Fibroblast of lung (primary cell): ENCODE data around the gene MAN1A1.

Experiments used
- EZH2 ChIP-seq: IDR thresholded peaks from 2 replicates; pipeline ENCODE4 v1.5.1; 2012; ENCODE audit warnings: low read length, control low read depth, mild to moderate bottlenecking; ENCODE audit errors: missing control alignments
- TF ChIP-seq, protein P1 (sequence below), 2 donors: IDR thresholded peaks in 1 of 2; conservative IDR thresholded peaks in 1 of 2; 1 replicate in 1 of 2; 2 replicates in 1 of 2; pipeline ENCODE4 v1.5.1; 2011 to 2012; ENCODE audit warnings: low read length in 2 of 2, control low read depth in 1 of 2, inconsistent platforms in 1 of 2, low read depth in 1 of 2, mild to moderate bottlenecking in 1 of 2

- TF ChIP-seq, protein P1, sequence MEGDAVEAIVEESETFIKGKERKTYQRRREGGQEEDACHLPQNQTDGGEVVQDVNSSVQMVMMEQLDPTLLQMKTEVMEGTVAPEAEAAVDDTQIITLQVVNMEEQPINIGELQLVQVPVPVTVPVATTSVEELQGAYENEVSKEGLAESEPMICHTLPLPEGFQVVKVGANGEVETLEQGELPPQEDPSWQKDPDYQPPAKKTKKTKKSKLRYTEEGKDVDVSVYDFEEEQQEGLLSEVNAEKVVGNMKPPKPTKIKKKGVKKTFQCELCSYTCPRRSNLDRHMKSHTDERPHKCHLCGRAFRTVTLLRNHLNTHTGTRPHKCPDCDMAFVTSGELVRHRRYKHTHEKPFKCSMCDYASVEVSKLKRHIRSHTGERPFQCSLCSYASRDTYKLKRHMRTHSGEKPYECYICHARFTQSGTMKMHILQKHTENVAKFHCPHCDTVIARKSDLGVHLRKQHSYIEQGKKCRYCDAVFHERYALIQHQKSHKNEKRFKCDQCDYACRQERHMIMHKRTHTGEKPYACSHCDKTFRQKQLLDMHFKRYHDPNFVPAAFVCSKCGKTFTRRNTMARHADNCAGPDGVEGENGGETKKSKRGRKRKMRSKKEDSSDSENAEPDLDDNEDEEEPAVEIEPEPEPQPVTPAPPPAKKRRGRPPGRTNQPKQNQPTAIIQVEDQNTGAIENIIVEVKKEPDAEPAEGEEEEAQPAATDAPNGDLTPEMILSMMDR (conservative IDR thresholded peaks at IDR 0.05 in 1 of 2, IDR thresholded peaks at IDR 0.05 in 1 of 2; ENCODE audit: low read depth in 1 of 2, low read length in 2 of 2) = no peak
- no peak for TF ChIP-seq EZH2
Measured at GRCh38 chr6:119339941-119340456, 9.6 kb downstream of the MAN1A1 start.
